ENCODE data around the gene IRF2BP1.

IRF2BP1 gene

GRCh38 chr19:45876411-45877197 lies 9.3 kb downstream of the IRF2BP1 start:
- H3K4me1 ChIP-seq (ENCODE audit: low read length), result peaks cover 6% of the 10 kb centered on the region
- no peaks in the 10 kb centered on the region for H4K20me1 ChIP-seq (ENCODE audit: insufficient read depth, low read length)
- H3K9me2 ChIP-seq (replicated peaks; ENCODE audit: insufficient read depth, low read length), result no peaks in the 10 kb centered on the region
- no peak overlapping the region for H3K27ac ChIP-seq (ENCODE audit: low read length)
- H3K9me3 ChIP-seq (replicated peaks; ENCODE audit: insufficient read depth, low read length), result no peaks in the 10 kb centered on the region
- H3K27me3 ChIP-seq (replicated peaks; ENCODE audit: insufficient read depth, low read length), result peaks cover 58% of the 10 kb centered on the region
- H3K36me3 ChIP-seq (replicated peaks; ENCODE audit: insufficient read depth, low read length), result no peaks in the 10 kb centered on the region
- H3K4me2 ChIP-seq (ENCODE audit: low read depth, low read length), result no peak overlapping the region
- no peak overlapping the region for H3K9ac ChIP-seq (ENCODE audit: low read length)
- no peak overlapping the region for H3K4me3 ChIP-seq (ENCODE audit: low read length)
- no peak overlapping the region for H2AFZ ChIP-seq (ENCODE audit: low read length)
- no peaks in the 10 kb centered on the region for H3F3A ChIP-seq (ENCODE audit: insufficient read depth, low read length)
- no peak for DNase-seq
- no peak for TF ChIP-seq CTCF (IDR thresholded peaks at IDR 0.05; ENCODE audit: low read length)
- TF ChIP-seq EZH2 (optimal IDR thresholded peaks at IDR 0.05; ENCODE audit: low read depth, low read length), result no peak
- no peak for TF ChIP-seq EZH2phosphoT487 (IDR thresholded peaks at IDR 0.05; ENCODE audit: low read length)
- no peaks in the 10 kb centered on the region for H3K79me2 ChIP-seq (ENCODE audit: low read length)

GRCh38 chr19:45876161-45876410 lies 9.9 kb downstream of the IRF2BP1 start:
- no peaks in the 10 kb centered on the region for H4K20me1 ChIP-seq (ENCODE audit: insufficient read depth, low read length)
- H3K4me3 ChIP-seq (ENCODE audit: low read length), result no peak overlapping the region
- H3K79me2 ChIP-seq (ENCODE audit: low read length), result no peaks in the 10 kb centered on the region
- H3K9me3 ChIP-seq (replicated peaks; ENCODE audit: insufficient read depth, low read length), result no peaks in the 10 kb centered on the region
- no peak for DNase-seq
- no peak for TF ChIP-seq CTCF (IDR thresholded peaks at IDR 0.05; ENCODE audit: low read length)
- no peak for TF ChIP-seq EZH2phosphoT487 (IDR thresholded peaks at IDR 0.05; ENCODE audit: low read length)
- no peak for TF ChIP-seq EZH2 (optimal IDR thresholded peaks at IDR 0.05; ENCODE audit: low read depth, low read length)
- H3K27me3 ChIP-seq (replicated peaks; ENCODE audit: insufficient read depth, low read length), result peaks cover 64% of the 10 kb centered on the region
- no peaks in the 10 kb centered on the region for H3K9me2 ChIP-seq (replicated peaks; ENCODE audit: insufficient read depth, low read length)
- H3K27ac ChIP-seq (ENCODE audit: low read length), result no peak overlapping the region
- no peaks in the 10 kb centered on the region for H3F3A ChIP-seq (ENCODE audit: insufficient read depth, low read length)
- no peak overlapping the region for H3K4me2 ChIP-seq (ENCODE audit: low read depth, low read length)
- H3K4me1 ChIP-seq (ENCODE audit: low read length), result peaks cover 1% of the 10 kb centered on the region; the same call in 1 of the 2 replicates
- H2AFZ ChIP-seq (ENCODE audit: low read length), result no peak overlapping the region
- H3K36me3 ChIP-seq (replicated peaks; ENCODE audit: insufficient read depth, low read length), result no peaks in the 10 kb centered on the region
- no peak overlapping the region for H3K9ac ChIP-seq (ENCODE audit: low read length)

- no peak overlapping the region for H3K4me3 ChIP-seq (ENCODE audit: low read length)
- H3K27ac ChIP-seq (ENCODE audit: low read length), result no peak overlapping the region
- no peaks in the 10 kb centered on the region for H3K9me2 ChIP-seq (replicated peaks; ENCODE audit: insufficient read depth, low read length)
- TF ChIP-seq EZH2 (optimal IDR thresholded peaks at IDR 0.05; ENCODE audit: low read depth, low read length) (no peak), EZH2phosphoT487 (IDR thresholded peaks at IDR 0.05; ENCODE audit: low read length) (no peak), CTCF (IDR thresholded peaks at IDR 0.05; ENCODE audit: low read length) (no peak)
- no peak for DNase-seq
- no peaks in the 10 kb centered on the region for H3F3A ChIP-seq (ENCODE audit: insufficient read depth, low read length)
- no peaks in the 10 kb centered on the region for H3K79me2 ChIP-seq (ENCODE audit: low read length)
- no peak overlapping the region for H2AFZ ChIP-seq (ENCODE audit: low read length)
- no peaks in the 10 kb centered on the region for H3K4me1 ChIP-seq (ENCODE audit: low read length)
- H4K20me1 ChIP-seq (ENCODE audit: insufficient read depth, low read length), result no peaks in the 10 kb centered on the region
- no peak overlapping the region for H3K9ac ChIP-seq (ENCODE audit: low read length)
- no peaks in the 10 kb centered on the region for H3K9me3 ChIP-seq (replicated peaks; ENCODE audit: insufficient read depth, low read length)
- no peak overlapping the region for H3K4me2 ChIP-seq (ENCODE audit: low read depth, low read length)
- peaks cover 73% of the 10 kb centered on the region for H3K27me3 ChIP-seq (replicated peaks; ENCODE audit: insufficient read depth, low read length)
- no peaks in the 10 kb centered on the region for H3K36me3 ChIP-seq (replicated peaks; ENCODE audit: insufficient read depth, low read length)
Measured at GRCh38 chr19:45874620-45874966, 11.3 kb downstream of the IRF2BP1 start.
